Suppressor macrophage (primary cell): ENCODE measurements around the gene PIP4K2B.
A peak's percentile ranks its signal among the peaks of the same experiment; 100 is the strongest.
"Not testable (repeated sequence)": the region's sequence is repeated elsewhere in the genome, so short reads cannot be mapped to it uniquely, and the experiment has no call there.

Experiments
- DNase-seq, 4 experiments: peaks; one replicate each; pipeline ENCODE4 v3.0.0-alpha.2; 2020 to 2022
- total RNA-seq, 17 experiments: gene quantifications; one replicate each; lab custom pipeline; 2026; ENCODE audit warnings: mixed read lengths in 6 of 17, inconsistent platforms in 3 of 17; lab: John Stamatoyannopoulos, UW

The PIP4K2B gene
- total RNA-seq = 16.0 to 96.5 (median 73.9) reads per million in 17 experiments

DNA sequence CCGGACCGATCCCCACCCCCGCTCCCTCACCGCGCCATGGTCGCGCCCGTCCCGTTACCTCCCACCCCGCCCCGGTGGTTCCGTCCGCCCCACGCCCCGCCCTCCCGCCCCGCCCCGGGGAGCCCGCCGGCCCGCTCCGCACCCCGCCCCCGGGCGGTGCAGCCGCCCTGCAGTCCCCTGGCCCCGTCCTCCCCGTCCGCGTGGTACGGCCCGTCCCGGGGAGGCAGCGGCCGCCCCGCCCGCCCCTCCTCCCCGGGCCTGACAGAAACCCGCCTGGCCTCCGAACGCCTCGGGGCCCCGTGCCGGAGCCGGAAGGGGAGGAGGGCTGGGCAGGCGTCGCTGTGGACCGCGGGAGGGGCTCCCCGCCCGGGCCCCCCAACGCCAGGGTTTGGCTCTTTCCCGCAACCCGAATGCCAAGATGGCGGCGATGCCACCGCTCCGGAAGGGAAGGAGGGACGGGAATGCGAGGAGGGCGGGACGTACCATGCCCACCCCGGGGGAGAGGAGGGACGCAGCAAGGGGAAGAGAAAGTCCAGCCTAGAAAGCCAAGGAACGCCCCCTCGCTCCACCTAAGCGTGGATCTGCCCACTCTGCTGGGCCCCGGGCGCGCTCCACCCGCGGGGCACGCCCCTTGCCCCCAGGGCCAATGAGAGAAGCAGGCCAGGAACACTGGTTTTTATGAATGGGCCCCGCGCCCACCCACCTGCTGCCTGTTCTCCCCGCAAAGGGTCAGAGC, at the start of gene PIP4K2B:
PIP4K2B (minus strand) TSS at position 56 of the 736 bp plus-strand sequence. CDS start 132 bp downstream, outside the sequence.
- DNase-seq = peak; percentile 96 to 98 (median 98)

DNA sequence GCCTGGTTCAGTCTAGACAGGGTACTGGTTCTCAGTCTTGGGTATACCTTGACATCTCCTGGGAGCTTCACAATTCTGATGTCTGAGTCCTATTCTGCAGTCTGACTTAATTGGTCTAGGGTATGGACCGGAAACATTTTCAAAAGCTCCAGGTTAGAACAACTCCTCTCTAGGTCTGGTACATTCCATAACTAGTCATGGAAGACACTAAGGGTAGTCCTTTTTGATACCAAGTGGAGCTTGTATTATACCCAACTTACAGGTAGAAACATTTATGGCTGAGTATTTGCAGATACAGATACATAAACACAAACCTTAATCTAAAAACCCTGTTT, 49.2 kb upstream of the PIP4K2B start:
- DNase-seq = no peak

DNA sequence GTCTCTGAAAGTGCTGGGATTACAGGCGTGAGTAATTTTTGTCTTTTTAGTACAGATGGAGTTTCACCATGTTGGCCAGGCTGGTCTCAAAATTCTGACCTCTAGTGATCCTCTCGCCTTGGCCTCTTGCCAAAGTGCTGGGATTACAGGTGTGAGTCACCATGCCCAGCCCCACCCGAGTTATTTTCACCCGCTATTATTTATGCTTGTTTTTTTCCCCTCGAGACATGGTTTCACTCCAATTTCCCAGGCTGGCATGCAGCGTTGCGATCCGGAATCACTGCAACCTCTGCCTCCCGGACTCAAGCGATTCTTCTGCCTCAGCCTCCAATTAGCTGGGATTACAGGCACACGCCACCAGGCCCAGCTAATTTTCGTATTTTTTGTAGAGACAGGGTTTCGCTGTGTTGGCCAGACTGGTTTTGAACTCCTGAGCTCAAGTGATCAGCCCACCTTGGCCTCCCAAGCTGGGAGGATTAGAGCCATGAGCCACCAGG, 45.0 kb upstream of the PIP4K2B start:
- no peak for DNase-seq

DNA sequence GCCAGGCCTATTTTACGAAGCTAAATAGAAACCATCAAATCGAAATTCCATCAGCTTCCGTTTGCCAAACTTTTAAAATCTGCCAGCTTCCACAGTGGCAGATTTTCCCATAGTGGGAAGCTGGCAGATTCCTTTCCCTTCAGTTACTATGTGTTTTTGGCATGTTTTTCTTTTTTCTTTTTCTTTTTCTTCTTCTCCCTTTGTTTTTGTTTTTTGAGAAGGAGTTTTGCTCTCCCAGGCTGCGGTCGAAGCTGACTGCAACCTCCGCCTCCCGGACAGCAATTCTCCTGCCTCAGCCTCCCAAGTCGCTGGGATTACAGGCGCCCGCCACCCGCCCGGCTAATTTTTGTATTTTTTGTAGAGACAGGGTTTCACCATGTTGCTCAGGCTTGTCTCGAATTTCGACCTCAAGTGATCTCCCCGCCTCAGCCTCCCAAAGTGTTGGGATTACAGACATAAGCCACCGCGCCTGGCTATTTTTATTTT, 26.4 kb upstream of the PIP4K2B start:
- peak in 1 of 4 experiments; percentile 4 for DNase-seq

DNA sequence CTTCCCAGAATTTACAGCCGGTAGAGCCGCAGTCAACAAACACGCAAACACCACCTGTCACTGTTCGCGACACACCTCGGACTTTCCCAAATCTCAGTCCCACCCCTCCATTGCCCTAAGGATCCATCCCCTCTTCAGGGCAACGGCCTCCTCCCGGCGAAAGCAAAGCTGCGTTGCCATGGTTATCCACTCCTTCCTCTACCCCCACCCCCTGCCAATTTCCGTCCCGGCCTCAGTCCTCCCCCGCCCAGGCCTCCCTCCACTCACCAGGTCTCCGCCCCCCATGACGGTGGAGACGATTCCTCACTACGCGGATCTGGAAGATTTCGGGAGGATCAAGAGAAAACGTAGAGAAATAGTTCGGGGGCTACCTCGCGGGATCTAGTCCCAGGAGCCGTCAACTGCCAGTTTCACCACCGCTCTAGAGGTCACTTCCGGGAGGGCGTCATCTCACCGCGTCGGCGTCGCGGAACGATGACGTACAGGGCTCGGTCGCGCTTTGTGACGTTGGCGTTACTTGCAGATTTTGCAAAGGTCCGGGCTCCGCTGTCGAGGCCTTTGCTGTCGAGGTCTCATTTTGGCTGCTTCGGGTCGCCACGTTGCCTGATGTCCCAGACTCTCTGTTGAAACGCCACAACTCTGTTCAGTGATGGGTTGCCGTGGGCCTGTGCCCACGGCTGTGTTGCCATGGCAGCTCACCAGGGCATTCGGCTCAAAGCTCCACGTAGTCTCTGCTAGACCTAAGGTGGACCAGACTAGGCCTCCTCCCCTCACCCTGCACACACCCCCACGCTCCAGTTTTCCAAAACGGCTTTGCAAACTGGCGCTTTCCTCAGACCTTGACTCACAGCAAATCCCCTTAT, 25.8 kb upstream of the PIP4K2B start, which contains the start of gene CWC25:
CWC25 (minus strand) TSS at position 423 of the 863 bp plus-strand sequence; CDS start at position 285, 138 bp downstream.
- DNase-seq = peak; percentile 97 to 100 (median 97)

DNA sequence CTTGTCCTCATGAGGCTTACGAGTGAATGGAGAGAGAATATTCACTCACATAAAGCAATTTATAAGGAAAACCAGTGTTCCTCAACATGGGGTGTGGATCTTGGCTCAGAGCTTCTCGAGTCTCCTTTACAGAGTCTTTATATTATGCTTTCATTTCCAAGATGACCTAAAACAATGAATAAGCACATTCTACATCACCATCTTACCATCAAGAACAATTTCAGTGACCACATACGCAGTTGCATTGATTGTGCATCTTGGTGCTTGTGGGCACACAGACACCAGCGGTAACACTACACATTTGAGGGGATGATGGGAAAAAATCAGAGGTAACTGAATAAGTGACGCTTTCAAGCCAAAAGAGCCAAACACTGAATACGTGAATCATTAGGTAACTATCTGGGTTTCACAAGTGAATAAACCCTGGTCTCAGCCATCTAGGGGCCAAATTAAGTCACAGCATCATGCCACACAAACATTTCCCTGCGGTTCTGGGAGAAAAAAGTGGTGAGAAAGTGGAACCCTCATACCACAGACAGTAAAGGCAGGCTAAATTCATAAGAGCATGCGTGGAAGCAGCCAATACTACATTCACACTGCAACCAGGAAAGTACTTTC, 16.3 kb upstream of the PIP4K2B start:
- peak in 1 of 4 experiments; percentile 9 for DNase-seq

DNA sequence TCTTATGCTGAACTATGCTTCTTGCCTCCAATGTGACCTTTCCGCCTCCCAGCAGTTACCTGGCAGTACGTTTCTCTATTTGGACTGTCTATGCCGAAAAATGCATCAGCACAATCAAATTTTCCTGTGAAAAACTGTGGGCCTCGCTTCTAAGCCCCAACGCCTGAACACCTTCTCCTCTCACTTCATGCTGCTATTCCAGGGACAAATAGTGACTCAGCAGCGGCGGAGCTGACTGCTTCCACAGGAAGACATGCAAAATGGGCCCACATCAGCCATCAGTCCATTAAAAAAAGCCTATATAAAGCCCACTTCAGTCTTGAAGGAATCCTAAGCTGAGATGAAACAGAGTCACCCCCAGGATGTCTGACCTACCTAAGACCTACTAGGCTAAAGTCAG, 10.5 kb upstream of the PIP4K2B start:
- DNase-seq = no peak

DNA sequence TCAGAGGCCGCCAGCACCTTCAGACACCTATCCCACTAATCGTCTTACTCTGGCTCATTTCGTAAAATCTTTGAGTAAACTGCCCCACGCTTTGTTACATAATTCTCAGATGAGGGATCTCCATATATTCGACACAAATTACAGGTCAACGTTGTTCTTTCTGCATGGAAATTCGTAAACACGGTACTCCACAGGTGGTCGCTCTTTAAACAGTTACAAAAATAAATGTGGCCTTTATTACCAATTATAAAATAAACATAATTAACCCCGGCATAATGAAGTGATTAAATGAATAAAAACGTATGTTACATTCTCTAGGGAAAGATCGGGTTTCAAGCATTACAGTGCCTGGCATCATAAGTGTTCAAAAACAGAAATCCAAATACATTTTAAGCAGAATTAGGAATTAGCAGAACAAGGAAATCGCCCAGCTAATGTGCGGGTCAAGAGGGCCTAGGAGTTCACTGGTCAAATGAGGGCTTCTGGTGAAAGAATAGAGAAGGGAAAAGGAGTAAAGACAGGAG, 943 bp upstream of the PIP4K2B start:
- no peak for DNase-seq

DNA sequence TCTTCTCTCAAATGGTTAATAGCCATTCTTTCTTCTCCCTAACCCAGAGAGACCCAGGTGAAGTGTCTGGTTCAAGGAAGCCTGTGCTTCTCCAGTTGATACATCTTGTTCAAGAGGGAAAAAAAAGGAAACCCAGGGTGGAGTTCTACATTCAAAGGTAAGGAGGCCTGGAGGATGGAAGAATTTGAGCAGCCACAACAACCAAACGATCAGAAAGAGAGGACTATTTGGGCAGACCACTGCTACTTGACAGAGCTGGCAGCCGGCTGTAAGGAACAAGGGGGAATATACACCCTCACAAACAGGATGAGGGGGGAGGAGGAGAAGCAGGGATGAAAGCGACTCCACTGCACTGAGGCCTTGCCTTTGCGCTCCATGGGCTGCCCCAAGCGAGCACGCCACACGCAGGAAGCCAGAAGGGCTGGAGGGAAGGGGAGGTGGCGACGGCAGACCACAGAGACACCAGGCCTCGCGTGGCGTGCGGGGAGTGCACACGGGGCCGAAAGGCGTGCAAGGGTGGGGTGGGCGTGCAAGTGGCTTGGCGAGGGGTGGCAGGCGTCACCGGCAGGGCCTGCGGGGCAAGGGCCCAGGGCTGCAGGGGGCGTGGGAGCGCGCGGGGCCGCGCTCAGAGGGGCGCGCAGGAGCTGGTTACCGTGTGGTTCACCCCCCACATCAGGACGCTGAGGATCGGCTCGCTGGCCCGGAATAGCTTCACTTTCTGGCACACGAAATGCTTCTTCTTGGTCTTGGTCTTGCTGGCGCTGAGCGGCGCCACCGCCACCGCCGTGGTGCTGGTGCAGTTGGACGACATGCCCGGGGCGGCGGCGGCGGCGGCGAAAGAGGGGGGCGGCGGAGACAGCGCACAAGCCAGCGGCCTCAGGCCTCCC, 499 bp downstream of the PIP4K2B start:
- DNase-seq = peak; percentile 46 to 74 (median 60)

DNA sequence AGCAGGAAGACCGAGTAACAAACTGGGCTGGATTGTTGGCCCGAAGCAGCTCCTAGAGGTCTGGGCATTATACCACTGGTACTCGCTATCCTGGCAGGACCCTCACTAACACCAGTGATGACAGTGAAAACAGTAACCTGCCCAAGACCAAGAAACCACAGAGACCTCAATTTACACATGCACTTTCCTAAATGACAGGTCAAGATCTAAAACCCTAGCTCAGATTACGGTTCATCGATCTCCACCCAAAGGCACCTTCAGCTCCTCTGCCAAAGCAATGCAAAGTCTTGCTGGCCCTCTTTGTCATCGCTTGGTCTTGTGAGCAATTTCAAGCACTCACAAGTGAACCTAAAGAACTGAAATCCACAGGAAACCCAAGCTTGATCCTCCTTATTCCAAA, 1.5 kb downstream of the PIP4K2B start:
- no peak for DNase-seq

DNA sequence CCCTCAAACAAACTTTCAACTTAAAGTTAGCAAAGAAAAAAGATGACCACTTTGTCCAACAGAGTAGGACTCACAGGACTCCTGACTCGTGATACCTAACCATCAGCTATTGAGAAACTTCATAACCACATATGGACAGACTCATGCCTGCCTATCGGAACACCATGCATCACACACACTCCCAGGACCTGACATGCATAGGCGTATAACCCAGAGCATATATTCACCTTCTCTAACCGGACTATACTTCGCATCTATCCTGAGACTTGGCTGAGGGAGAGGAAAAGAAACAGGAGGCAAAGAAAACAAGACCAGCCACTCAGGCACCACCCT, 2.2 kb downstream of the PIP4K2B start:
- peak in 3 of 4 experiments; percentile 40 for DNase-seq

DNA sequence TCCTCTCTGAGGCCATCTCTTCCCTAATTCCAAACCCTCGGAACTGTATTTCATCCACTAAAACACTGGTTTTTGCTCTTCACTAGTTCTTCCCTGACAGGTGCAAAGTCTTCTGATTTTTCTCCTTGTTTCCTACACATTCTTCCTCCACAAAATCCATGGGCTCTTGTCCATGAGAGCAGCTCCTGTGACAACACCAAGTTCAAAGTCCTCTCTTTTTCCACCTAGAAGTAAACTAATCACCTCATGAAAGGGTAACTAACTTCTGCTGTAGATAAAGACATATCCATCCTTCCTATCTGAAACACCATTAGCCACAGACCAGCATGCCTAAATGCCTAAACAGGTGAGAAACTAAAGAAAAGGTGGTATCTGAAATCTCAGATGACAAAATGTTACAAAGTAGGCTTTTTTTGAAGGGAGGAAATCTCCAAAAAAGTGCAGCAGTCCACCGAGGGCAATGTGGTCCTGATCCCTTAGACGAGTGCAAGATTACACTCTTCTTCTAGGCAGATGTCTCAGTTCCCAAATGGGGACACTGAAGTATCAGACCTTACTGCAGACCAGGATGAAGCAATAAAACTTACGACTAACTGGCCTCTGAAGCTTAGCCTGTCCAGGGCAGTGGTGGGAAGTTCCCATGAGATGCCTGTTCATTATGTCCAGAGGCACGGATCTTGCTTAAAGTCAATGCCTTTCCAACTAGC, 2.8 kb downstream of the PIP4K2B start:
- DNase-seq = peak in 3 of 4 experiments; percentile 37 to 45 (median 39)

DNA sequence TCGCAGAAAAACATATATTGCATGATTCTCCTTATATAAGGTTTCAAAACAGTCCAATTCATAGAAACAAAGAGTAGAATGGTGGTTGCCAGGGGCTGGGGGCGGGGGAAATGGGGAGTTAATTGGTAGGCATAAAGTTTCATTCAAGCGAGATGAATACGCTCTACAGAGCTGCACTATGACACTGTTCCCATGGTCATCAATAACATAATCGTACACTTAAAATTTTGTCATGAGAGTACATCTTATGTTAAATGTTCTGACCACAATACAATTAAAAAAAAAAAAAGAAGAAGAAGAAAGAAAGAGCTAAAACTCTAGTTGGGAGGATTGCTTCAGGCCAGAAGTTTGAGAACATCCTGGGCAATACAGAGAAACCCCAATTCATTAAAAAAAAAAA, 5.1 kb downstream of the PIP4K2B start:
- DNase-seq = no peak

DNA sequence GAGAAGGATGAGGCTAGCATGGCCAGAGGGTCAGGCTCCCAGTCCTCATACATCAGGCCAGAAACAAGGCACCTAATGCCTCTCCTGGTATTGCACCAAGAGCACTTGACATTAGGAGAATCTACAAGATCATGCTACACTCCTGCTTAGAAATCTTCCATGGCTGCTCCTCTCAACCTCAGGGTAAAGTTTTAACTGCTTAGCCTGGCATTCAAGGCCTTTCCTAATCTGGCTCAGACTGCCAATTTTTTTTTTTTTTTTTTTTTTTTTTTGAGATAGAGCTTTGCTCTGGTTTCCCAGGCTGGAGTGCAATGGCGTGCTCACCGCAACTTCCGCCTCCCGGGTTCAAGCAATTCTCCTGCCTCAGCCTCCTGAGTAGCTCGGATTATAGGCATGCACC, 8.2 kb downstream of the PIP4K2B start:
- no peak for DNase-seq

DNA sequence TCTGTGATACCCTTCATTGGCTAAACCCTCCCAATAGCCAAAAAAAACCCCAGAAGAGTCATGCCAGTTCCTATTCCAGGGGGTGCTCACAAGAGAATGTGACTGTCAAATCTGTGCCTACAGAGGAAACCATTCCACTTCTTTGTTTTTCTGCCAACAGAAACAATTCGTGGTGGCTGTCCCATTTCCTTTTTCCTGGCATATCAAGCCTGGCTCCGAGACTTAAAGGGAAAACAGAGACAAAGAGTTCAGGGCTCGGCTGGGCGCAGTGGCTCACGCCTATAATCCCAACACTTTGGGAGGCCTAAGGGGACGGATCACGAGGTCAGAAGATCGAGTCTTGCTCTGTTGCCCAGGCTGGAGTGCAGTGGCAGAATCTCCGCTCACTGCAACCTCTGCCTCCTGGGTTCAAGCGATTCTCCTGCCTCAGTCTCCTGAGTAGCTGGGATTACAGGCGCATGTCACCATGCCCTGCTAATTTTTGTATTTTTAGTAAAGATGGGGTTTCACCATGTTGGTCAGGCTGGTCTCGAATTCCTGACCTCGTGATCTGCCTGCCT, 9.1 kb downstream of the PIP4K2B start:
- DNase-seq = not testable (repeated sequence)

DNA sequence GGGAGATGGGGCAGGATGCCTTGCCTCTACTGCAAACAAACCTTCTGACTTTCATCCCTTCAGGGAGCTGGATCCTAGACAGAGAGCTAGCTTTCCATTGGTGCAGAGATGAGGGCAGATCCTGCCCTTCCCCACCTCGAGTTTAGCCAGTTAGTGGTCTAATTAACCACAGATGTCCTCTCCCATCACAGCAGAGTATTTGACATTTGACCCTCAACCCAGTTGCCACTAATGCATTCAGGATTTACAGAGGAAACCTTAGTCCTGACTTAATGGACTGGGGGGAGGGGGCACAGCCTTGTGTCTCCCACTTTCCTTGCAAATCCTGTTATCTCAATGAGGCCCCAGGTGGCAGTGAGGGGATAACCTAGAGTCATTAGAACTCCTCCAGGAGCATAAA, 10.2 kb downstream of the PIP4K2B start:
- DNase-seq = no peak

DNA sequence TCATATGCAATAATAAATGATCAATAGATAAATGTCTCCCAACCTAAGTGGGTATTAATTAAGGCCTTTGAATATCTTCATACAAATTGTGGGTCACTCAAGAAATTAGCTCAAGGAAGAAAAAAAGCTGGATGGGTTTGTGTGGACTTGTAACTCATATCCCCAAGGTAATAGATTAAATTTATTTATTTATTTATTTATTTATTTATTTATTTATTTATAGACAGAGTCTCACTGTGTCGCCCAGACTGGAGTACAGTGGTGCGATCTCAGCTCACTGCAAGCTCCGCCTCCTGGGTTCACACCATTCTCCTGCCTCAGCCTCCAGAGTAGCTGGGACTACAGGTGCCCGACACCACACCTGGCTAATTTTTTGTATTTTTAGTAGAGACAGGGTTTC, 11.4 kb downstream of the PIP4K2B start:
- not testable (repeated sequence) for DNase-seq

DNA sequence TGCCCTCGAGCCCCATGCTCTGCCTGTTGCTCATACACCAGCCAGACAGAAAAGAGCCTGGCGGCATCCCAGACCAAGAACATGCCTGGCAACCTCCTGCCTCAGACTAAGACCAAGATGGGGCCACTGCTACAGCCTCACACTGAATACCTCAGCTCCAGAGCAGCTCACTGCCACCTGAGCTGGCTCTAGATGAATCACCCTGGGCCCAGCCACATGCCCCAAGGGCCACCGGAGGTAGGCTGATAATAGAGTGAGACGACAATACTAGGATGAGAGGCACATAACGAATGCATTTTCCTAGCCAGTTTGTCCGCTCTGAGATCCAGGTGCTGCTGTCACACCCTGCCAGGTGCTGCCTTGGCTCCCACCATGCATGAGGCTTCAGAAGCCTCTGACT, 13.0 kb downstream of the PIP4K2B start:
- no peak for DNase-seq

DNA sequence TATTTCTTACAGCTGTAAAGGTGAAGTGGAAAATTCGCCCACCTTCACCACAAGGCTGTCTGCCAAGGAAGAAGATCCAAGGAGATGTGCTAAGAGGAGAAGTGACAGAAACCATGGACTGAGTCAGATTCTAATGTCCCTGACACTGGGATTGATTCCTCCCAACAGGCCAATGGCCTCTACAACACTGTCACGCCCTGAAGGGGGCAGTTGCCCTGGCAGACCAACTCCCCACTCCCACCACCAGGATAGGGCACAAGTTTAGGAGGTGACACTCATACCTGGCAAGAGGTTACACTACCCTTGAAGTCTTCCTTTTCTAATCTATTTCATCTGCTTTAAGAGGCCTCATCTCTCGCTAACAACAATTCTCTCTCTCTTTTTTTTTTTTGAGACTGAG, 16.1 kb downstream of the PIP4K2B start:
- no peak for DNase-seq

DNA sequence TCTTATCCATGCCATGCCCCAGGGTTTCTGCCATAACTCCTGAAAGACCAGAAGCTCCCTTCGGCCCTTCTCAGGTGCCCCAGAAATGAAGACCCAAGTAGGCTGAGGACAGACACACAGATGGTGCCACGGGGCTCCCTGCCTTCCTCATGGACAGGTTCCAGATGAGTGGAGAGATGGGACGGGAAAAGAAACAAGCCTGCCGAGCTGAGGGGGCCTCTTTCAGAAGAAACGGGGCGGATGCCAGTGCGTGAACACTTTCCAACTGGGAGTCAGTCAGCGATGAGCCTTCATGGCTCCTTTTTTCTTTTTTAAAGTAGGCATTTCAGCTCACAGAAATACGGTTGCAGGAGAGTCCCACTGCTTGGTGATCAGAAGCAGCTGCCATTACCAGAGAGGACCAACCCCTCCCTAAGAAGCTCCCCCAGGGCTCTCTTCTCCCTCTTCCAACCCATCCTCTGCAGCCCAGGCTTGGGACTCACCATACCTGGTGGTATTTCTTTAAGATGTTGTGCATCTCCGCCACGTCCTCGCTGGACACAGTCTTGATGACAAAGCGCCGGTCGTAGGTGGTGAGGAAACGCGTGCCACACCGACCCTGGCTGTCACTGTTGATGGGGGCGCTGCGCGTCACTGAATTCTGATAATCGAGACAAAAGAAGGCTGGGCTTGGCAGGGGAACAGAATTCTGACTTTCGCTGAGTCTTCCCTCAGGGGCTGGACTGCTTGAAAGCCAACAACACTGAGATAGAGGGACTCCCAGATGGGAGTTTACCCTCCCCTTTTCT, 19.2 kb downstream of the PIP4K2B start:
- DNase-seq = no peak
